Mesendoderm (in vitro differentiated cells): ENCODE results near the gene ADGRL3.

ENCODE experiments used
- DNase-seq: peaks from one replicate; pipeline ENCODE4 v3.0.0; 2013
- H2AK5ac ChIP-seq: 2 replicates; pipeline ENCODE4 v1.6.1; 2013; ENCODE audit warnings: low read length, inconsistent platforms
- H2BK120ac ChIP-seq: 2 replicates; pipeline ENCODE4 v1.6.1; 2013; ENCODE audit warnings: low read depth, mild to moderate bottlenecking, low read length, moderate library complexity, mixed read lengths
- H2BK15ac ChIP-seq: replicated peaks from 2 replicates; pipeline ENCODE4 v1.6.1; 2013; ENCODE audit warnings: low read depth, mild to moderate bottlenecking, moderate library complexity
- H2BK5ac ChIP-seq: 2 replicates; pipeline ENCODE4 v1.6.1; 2013; ENCODE audit warnings: low read length, inconsistent platforms
- H3K18ac ChIP-seq: 2 replicates; pipeline ENCODE4 v1.6.1; 2013; ENCODE audit warnings: mild to moderate bottlenecking, low read length, mixed read lengths
- H3K23ac ChIP-seq: one replicate; pipeline ENCODE4 v1.6.1; 2013; ENCODE audit warnings: low read length
- H3K27ac ChIP-seq: 2 replicates; pipeline ENCODE4 v1.5.1; 2013; ENCODE audit warnings: low read depth, mild to moderate bottlenecking, inconsistent platforms, low read length, moderate library complexity
- H3K27me3 ChIP-seq: 2 replicates; pipeline ENCODE4 v1.6.1; 2013; ENCODE audit warnings: low read length, control low read depth, mild to moderate bottlenecking, inconsistent platforms; ENCODE audit not compliant: insufficient read depth, poor library complexity
- H3K36me3 ChIP-seq: 2 replicates; pipeline ENCODE4 v1.6.1; 2013; ENCODE audit warnings: low read length, inconsistent platforms; ENCODE audit not compliant: control insufficient read depth, insufficient read depth
- H3K4ac ChIP-seq: one replicate; pipeline ENCODE4 v1.6.1; 2013; ENCODE audit warnings: low read depth, mild to moderate bottlenecking, low read length, moderate library complexity
- H3K4me1 ChIP-seq: 2 replicates; pipeline ENCODE4 v1.6.1; 2013; ENCODE audit warnings: low read depth, low read length, inconsistent platforms; ENCODE audit not compliant: control insufficient read depth
- H3K4me2 ChIP-seq: 2 replicates; pipeline ENCODE4 v1.6.1; 2013; ENCODE audit warnings: low read length
- H3K4me3 ChIP-seq: 2 replicates; pipeline ENCODE4 v1.5.1; 2013; ENCODE audit warnings: mild to moderate bottlenecking, low read length
- H3K56ac ChIP-seq: one replicate; pipeline ENCODE4 v1.6.1; 2013; ENCODE audit warnings: low read length
- H3K79me1 ChIP-seq: 2 replicates; pipeline ENCODE4 v1.6.1; 2013; ENCODE audit warnings: low read length, inconsistent platforms
- H3K79me2 ChIP-seq: 2 replicates; pipeline ENCODE4 v1.6.1; 2013; ENCODE audit warnings: mild to moderate bottlenecking, low read length; ENCODE audit not compliant: control insufficient read depth, insufficient read depth
- H3K9ac ChIP-seq: 2 replicates; pipeline ENCODE4 v1.6.1; 2013; ENCODE audit warnings: low read length, inconsistent platforms
- H4K5ac ChIP-seq: one replicate; pipeline ENCODE4 v1.6.1; 2013; ENCODE audit warnings: low read length
- H4K8ac ChIP-seq: one replicate; pipeline ENCODE4 v1.6.1; 2013; ENCODE audit warnings: low read depth, mild to moderate bottlenecking, control low read depth, low read length, moderate library complexity
- WGBS: extraction: QIAGEN DNeasy Blood & Tissue Kit; methylation state at CpG from one replicate; pipeline ENCODE4 v1.1.7; 2013; ENCODE audit warnings: low lambda C conversion rate, missing lambda C conversion rate; ENCODE audit not compliant: insufficient coverage; ENCODE audit errors: extremely low coverage; 5-methylcytosine and 5-hydroxymethylcytosine counted together

ADGRL3 gene

GRCh38 chr4:61739887-61740286 lies 539.8 kb downstream of the ADGRL3 start:
- H3K4me1 ChIP-seq = no peaks in the 10 kb centered on the region
- no peak overlapping the region for H3K4ac ChIP-seq
- no peak overlapping the region for H3K27ac ChIP-seq
- DNase-seq = no peak
- no peak overlapping the region for H3K4me3 ChIP-seq
- H3K18ac ChIP-seq = no peak overlapping the region
- H3K79me2 ChIP-seq = no peaks in the 10 kb centered on the region
- no peaks in the 10 kb centered on the region for H3K27me3 ChIP-seq
- H3K79me1 ChIP-seq = no peaks in the 10 kb centered on the region
- no peak overlapping the region for H2BK120ac ChIP-seq
- H4K8ac ChIP-seq = no peak overlapping the region
- H2BK15ac ChIP-seq = no peak overlapping the region
- H3K23ac ChIP-seq = no peak overlapping the region
- no peak overlapping the region for H3K9ac ChIP-seq
- no peak overlapping the region for H2AK5ac ChIP-seq
- no peak overlapping the region for H3K56ac ChIP-seq
- no peak overlapping the region for H3K4me2 ChIP-seq
- no peaks in the 10 kb centered on the region for H3K36me3 ChIP-seq
- no peak overlapping the region for H4K5ac ChIP-seq
- no peak overlapping the region for H2BK5ac ChIP-seq

GRCh38 chr4:61740886-61741285 lies 540.8 kb downstream of the ADGRL3 start:
- H3K4me2 ChIP-seq = no peak overlapping the region
- H3K27ac ChIP-seq = no peak overlapping the region
- no peak overlapping the region for H3K4ac ChIP-seq

GRCh38 chr4:61741327-61742096 lies 541.4 kb downstream of the ADGRL3 start:
- Histone ChIP-seq H3K79me2 (no peaks in the 10 kb centered on the region), H2BK15ac (no peak overlapping the region), H3K23ac (no peak overlapping the region), H3K79me1 (no peaks in the 10 kb centered on the region), H2AK5ac (no peak overlapping the region), H3K27ac (no peak overlapping the region), H4K5ac (no peak overlapping the region), H3K4ac (no peak overlapping the region), H3K4me3 (no peak overlapping the region), H3K56ac (no peak overlapping the region), H2BK5ac (no peak overlapping the region), H3K27me3 (no peaks in the 10 kb centered on the region), H2BK120ac (no peak overlapping the region), H3K4me1 (no peaks in the 10 kb centered on the region), H3K18ac (no peak overlapping the region), H3K4me2 (no peak overlapping the region), H4K8ac (no peak overlapping the region), H3K9ac (no peak overlapping the region), H3K36me3 (no peaks in the 10 kb centered on the region)
- DNase-seq = peak; percentile 52
- no CpG with 5 or more reads among the region's 4 CpGs for WGBS

More at GRCh38 chr4:61740886-61741285, 540.8 kb downstream of the ADGRL3 start:
- H3K27me3 ChIP-seq = no peaks in the 10 kb centered on the region
- H3K56ac ChIP-seq = no peak overlapping the region
- no peaks in the 10 kb centered on the region for H3K36me3 ChIP-seq
- H3K4me1 ChIP-seq = no peaks in the 10 kb centered on the region
- H2BK15ac ChIP-seq = no peak overlapping the region
- H4K8ac ChIP-seq = no peak overlapping the region
- H3K4me3 ChIP-seq = no peak overlapping the region
- no CpG with 5 or more reads among the region's 4 CpGs for WGBS
- no peak overlapping the region for H3K23ac ChIP-seq
- no peak overlapping the region for H4K5ac ChIP-seq
- no peak overlapping the region for H2BK120ac ChIP-seq
- H3K79me1 ChIP-seq = no peaks in the 10 kb centered on the region
- no peak overlapping the region for H2AK5ac ChIP-seq
- no peak overlapping the region for H3K18ac ChIP-seq
- no peak overlapping the region for H3K9ac ChIP-seq
- H2BK5ac ChIP-seq = no peak overlapping the region
- no peaks in the 10 kb centered on the region for H3K79me2 ChIP-seq
- no peak for DNase-seq

GRCh38 chr4:61750810-61751209 lies 550.7 kb downstream of the ADGRL3 start:
- no CpG with 5 or more reads among the region's 5 CpGs for WGBS
- H2BK5ac ChIP-seq = no peak overlapping the region
- no peak overlapping the region for H2AK5ac ChIP-seq
- H3K4me1 ChIP-seq = no peaks in the 10 kb centered on the region
- H3K18ac ChIP-seq = no peak overlapping the region
- no peak overlapping the region for H2BK120ac ChIP-seq
- H3K79me1 ChIP-seq = no peaks in the 10 kb centered on the region
- no peak overlapping the region for H3K4me3 ChIP-seq
- no peak overlapping the region for H4K8ac ChIP-seq
- no peak overlapping the region for H3K4ac ChIP-seq
- DNase-seq = no peak
- H3K27me3 ChIP-seq = no peaks in the 10 kb centered on the region
- no peak overlapping the region for H4K5ac ChIP-seq
- H3K27ac ChIP-seq = no peak overlapping the region
- H3K23ac ChIP-seq = no peak overlapping the region
- H3K4me2 ChIP-seq = no peak overlapping the region
- H3K56ac ChIP-seq = no peak overlapping the region
- H3K79me2 ChIP-seq = no peaks in the 10 kb centered on the region
- H3K36me3 ChIP-seq = no peaks in the 10 kb centered on the region
- H3K9ac ChIP-seq = no peak overlapping the region
- no peak overlapping the region for H2BK15ac ChIP-seq

- no peak overlapping the region for H2BK15ac ChIP-seq
- no peak overlapping the region for H3K18ac ChIP-seq
- H3K4me3 ChIP-seq = no peak overlapping the region
- H2BK5ac ChIP-seq = no peak overlapping the region
- H3K9ac ChIP-seq = no peak overlapping the region
- no peak overlapping the region for H3K4me2 ChIP-seq
- no peaks in the 10 kb centered on the region for H3K36me3 ChIP-seq
- H4K5ac ChIP-seq = no peak overlapping the region
- H3K56ac ChIP-seq = no peak overlapping the region
- H3K79me1 ChIP-seq = no peaks in the 10 kb centered on the region
- H2BK120ac ChIP-seq = no peak overlapping the region
- no peaks in the 10 kb centered on the region for H3K4me1 ChIP-seq
- WGBS = no CpG with 5 or more reads among the region's 2 CpGs
- H3K27me3 ChIP-seq = no peaks in the 10 kb centered on the region
- H3K79me2 ChIP-seq = no peaks in the 10 kb centered on the region
- no peak overlapping the region for H3K23ac ChIP-seq
- no peak overlapping the region for H3K4ac ChIP-seq
- DNase-seq = no peak
- H4K8ac ChIP-seq = no peak overlapping the region
- no peak overlapping the region for H3K27ac ChIP-seq
- no peak overlapping the region for H2AK5ac ChIP-seq
Measured at GRCh38 chr4:61752617-61753016, 552.5 kb downstream of the ADGRL3 start.

- Histone ChIP-seq H3K56ac (no peak overlapping the region), H3K4me2 (no peak overlapping the region), H3K4me1 (no peaks in the 10 kb centered on the region), H2BK120ac (no peak overlapping the region), H3K79me1 (no peaks in the 10 kb centered on the region), H3K27ac (no peak overlapping the region), H2AK5ac (no peak overlapping the region), H3K4ac (no peak overlapping the region), H3K4me3 (no peak overlapping the region), H2BK5ac (no peak overlapping the region), H4K8ac (no peak overlapping the region), H3K79me2 (no peaks in the 10 kb centered on the region), H4K5ac (no peak overlapping the region), H3K18ac (no peak overlapping the region), H3K27me3 (no peaks in the 10 kb centered on the region), H3K9ac (no peak overlapping the region), H2BK15ac (no peak overlapping the region), H3K23ac (no peak overlapping the region), H3K36me3 (no peaks in the 10 kb centered on the region)
- WGBS = no CpG with 5 or more reads among the region's 3 CpGs
- DNase-seq = no peak
Measured at GRCh38 chr4:61753739-61754138, 553.6 kb downstream of the ADGRL3 start.
